ENCODE data around the gene REEP3. TPM values are rescaled to one million over a fixed set of nuclear protein-coding genes. Genes with fewer than 3 reads are reported as not detected.

Gene REEP3
- total RNA-seq, 1 experiment from 2014 or later = 135 TPM

GRCh38 chr10:63555330-63555729 is 34.1 kb downstream of the REEP3 start:
- POLR2A ChIA-PET = no interaction called here
- TF ChIP-seq SIN3A (IDR thresholded peaks at IDR 0.05; ENCODE audit: borderline replicate concordance, insufficient read depth, low read depth, low read length) (no peak), POLR2AphosphoS5 (IDR thresholded peaks at IDR 0.05; ENCODE audit: low read depth, low read length) (no peak), REST (IDR thresholded peaks at IDR 0.05; ENCODE audit: insufficient read depth in 1 of 2, low read depth in 2 of 2, low read length in 1 of 2) (no peak), CTCF (IDR thresholded peaks at IDR 0.05) (no peak), TCF7L2 (IDR thresholded peaks at IDR 0.05; ENCODE audit: low read depth, low read length) (no peak)
- intact Hi-C loops (cut with micrococcal nuclease; ENCODE audit: unreplicated experiment) = no loop called here
- no peak for DNase-seq (ENCODE audit: low read depth, low spot score)
- Histone ChIP-seq H3K36me3 (ENCODE audit: control insufficient read depth, insufficient read depth, low read length) (no peaks in the 10 kb centered on the region), H3K4me3 (ENCODE audit: low read depth in 2 of 2, low read length in 2 of 2) (no peak overlapping the region), H3K27ac (ENCODE audit: low read length) (peak overlapping the region; percentile 88), H3K27me3 (ENCODE audit: control insufficient read depth, insufficient read depth, low read length) (no peaks in the 10 kb centered on the region), H3K9me3 (ENCODE audit: control insufficient read depth, insufficient read depth, low read depth, low read length) (no peaks in the 10 kb centered on the region), H3K4me1 (ENCODE audit: control insufficient read depth, insufficient read depth, low read length) (peaks cover 54% of the 10 kb centered on the region)
- no TSS peak for BruUV-seq (replicated peaks)
- CTCF ChIA-PET = no interaction called here
- ATAC-seq = no peak
- in situ Hi-C loops (cut with HindIII; ENCODE audit: low pct_unique_long_range_greater_than_20kb, low sequenced_read_pairs) = no loop called here

- BruUV-seq (replicated peaks) = no TSS peak
- in situ Hi-C loops (cut with HindIII; ENCODE audit: low pct_unique_long_range_greater_than_20kb, low sequenced_read_pairs) (no loop called here), intact Hi-C loops (cut with micrococcal nuclease; ENCODE audit: unreplicated experiment) (no loop called here)
- no peaks in the 10 kb centered on the region for H3K9me3 ChIP-seq (ENCODE audit: control insufficient read depth, insufficient read depth, low read depth, low read length)
- ChIA-PET CTCF (no interaction called here), POLR2A (no interaction called here)
- DNase-seq (ENCODE audit: low read depth, low spot score) (no peak), ATAC-seq (no peak)
- H3K4me3 ChIP-seq (ENCODE audit: low read depth in 2 of 2, low read length in 2 of 2) = no peak overlapping the region
- no peaks in the 10 kb centered on the region for H3K27me3 ChIP-seq (ENCODE audit: control insufficient read depth, insufficient read depth, low read length)
- no peaks in the 10 kb centered on the region for H3K36me3 ChIP-seq (ENCODE audit: control insufficient read depth, insufficient read depth, low read length)
- peaks cover 55% of the 10 kb centered on the region for H3K4me1 ChIP-seq (ENCODE audit: control insufficient read depth, insufficient read depth, low read length)
- TF ChIP-seq POLR2AphosphoS5 (IDR thresholded peaks at IDR 0.05; ENCODE audit: low read depth, low read length) (no peak), SIN3A (IDR thresholded peaks at IDR 0.05; ENCODE audit: borderline replicate concordance, insufficient read depth, low read depth, low read length) (no peak), TCF7L2 (IDR thresholded peaks at IDR 0.05; ENCODE audit: low read depth, low read length) (no peak), CTCF (IDR thresholded peaks at IDR 0.05) (no peak)
- H3K27ac ChIP-seq (ENCODE audit: low read length) = no peak overlapping the region
Measured at GRCh38 chr10:63558132-63558784, 37.1 kb downstream of the REEP3 start.
